H9 (cell line): ENCODE results near the gene KLF11. TPM values are rescaled to one million over a fixed set of nuclear protein-coding genes. Genes with fewer than 3 reads are reported as not detected.
"Not testable (repeated sequence)": the region's sequence is repeated elsewhere in the genome, so short reads cannot be mapped to it uniquely, and the experiment has no call there.

Experiments
- DNase-seq: peaks from one replicate; pipeline ENCODE4 v3.0.0-alpha.2; 2017
- H2AFZ ChIP-seq: one replicate; pipeline ENCODE4 v1.6.1; 2013; ENCODE audit warnings: mild to moderate bottlenecking, low read length, control low read depth, moderate library complexity
- H2AK5ac ChIP-seq: 2 replicates; pipeline ENCODE4 v1.6.1; 2013; ENCODE audit warnings: low read length, control low read depth, mixed read lengths; ENCODE audit not compliant: insufficient read length
- H2BK120ac ChIP-seq: one replicate; pipeline ENCODE4 v1.6.1; 2013; ENCODE audit warnings: low read depth, mild to moderate bottlenecking, low read length, control low read depth, inconsistent platforms; ENCODE audit not compliant: poor library complexity, severe bottlenecking
- H2BK12ac ChIP-seq: 2 replicates; pipeline ENCODE4 v1.6.1; 2013; ENCODE audit warnings: low read length, control low read depth, mixed read lengths, low read depth; ENCODE audit not compliant: insufficient read length
- H2BK15ac ChIP-seq: 2 replicates; pipeline ENCODE4 v1.6.1; 2013; ENCODE audit warnings: low read depth, low read length, control low read depth
- H2BK20ac ChIP-seq: one replicate; pipeline ENCODE4 v1.6.1; 2013; ENCODE audit warnings: low read depth, mild to moderate bottlenecking, low read length, control low read depth, inconsistent platforms; ENCODE audit not compliant: poor library complexity, severe bottlenecking
- H2BK5ac ChIP-seq: 2 replicates; pipeline ENCODE4 v1.6.1; 2013; ENCODE audit warnings: low read length, control low read depth, mixed read lengths; ENCODE audit not compliant: insufficient read length
- H3K14ac ChIP-seq: 2 replicates; pipeline ENCODE4 v1.6.1; 2013; ENCODE audit warnings: low read length, control low read depth; ENCODE audit not compliant: insufficient read depth
- H3K18ac ChIP-seq: 2 replicates; pipeline ENCODE4 v1.6.1; 2013; ENCODE audit warnings: low read depth, mild to moderate bottlenecking, mixed read lengths, low read length, control low read depth; ENCODE audit not compliant: insufficient read length
- H3K23ac ChIP-seq: 2 replicates; pipeline ENCODE4 v1.6.1; 2013; ENCODE audit warnings: low read length, control low read depth, mixed read lengths, low read depth; ENCODE audit not compliant: insufficient read length
- H3K23me2 ChIP-seq: 2 replicates; pipeline ENCODE4 v1.6.1; 2013; ENCODE audit warnings: low read depth, mild to moderate bottlenecking, mixed read lengths, low read length, control low read depth; ENCODE audit not compliant: insufficient read length, poor library complexity, severe bottlenecking
- H3K27ac ChIP-seq: 2 replicates; pipeline ENCODE4 v1.5.1; 2013; ENCODE audit warnings: low read length, control low read depth, mixed read lengths, low read depth; ENCODE audit not compliant: insufficient read length
- H3K27me3 ChIP-seq: 2 replicates; pipeline ENCODE4 v1.6.1; 2013; ENCODE audit warnings: low read length, control low read depth, inconsistent platforms; ENCODE audit not compliant: insufficient read depth
- H3K4ac ChIP-seq: 2 replicates; pipeline ENCODE4 v1.6.1; 2013; ENCODE audit warnings: low read depth, mild to moderate bottlenecking, control low read depth, inconsistent platforms, low read length, moderate library complexity
- H3K4me1 ChIP-seq: 2 replicates; pipeline ENCODE4 v1.6.1; 2013; ENCODE audit warnings: low read length, control low read depth, inconsistent platforms; ENCODE audit not compliant: insufficient read depth
- H3K4me2 ChIP-seq: 2 replicates; pipeline ENCODE4 v1.6.1; 2013; ENCODE audit warnings: low read length, control low read depth, mixed read lengths; ENCODE audit not compliant: insufficient read length, insufficient read depth
- H3K56ac ChIP-seq: 2 replicates; pipeline ENCODE4 v1.6.1; 2013; ENCODE audit warnings: low read depth, mild to moderate bottlenecking, mixed read lengths, low read length, control low read depth; ENCODE audit not compliant: insufficient read length
- H3K79me1 ChIP-seq: 2 replicates; pipeline ENCODE4 v1.6.1; 2013; ENCODE audit warnings: low read depth, mild to moderate bottlenecking, moderate library complexity, low read length, control low read depth, inconsistent platforms; ENCODE audit not compliant: insufficient read depth, poor library complexity, severe bottlenecking
- H3K79me2 ChIP-seq: 2 replicates; pipeline ENCODE4 v1.6.1; 2013; ENCODE audit warnings: low read length, control low read depth, inconsistent platforms; ENCODE audit not compliant: insufficient read depth
- H3K9ac ChIP-seq: 2 replicates; pipeline ENCODE4 v1.6.1; 2013; ENCODE audit warnings: low read length, control low read depth, mixed read lengths; ENCODE audit not compliant: insufficient read length; ENCODE audit errors: extremely low read depth
- H3K9me3 ChIP-seq: one replicate; pipeline ENCODE4 v1.6.1; 2013; ENCODE audit warnings: low read depth, low read length, inconsistent platforms; ENCODE audit not compliant: control insufficient read depth
- H3T11ph ChIP-seq: one replicate; pipeline ENCODE4 v1.6.1; 2013; ENCODE audit warnings: mild to moderate bottlenecking, low read length, control low read depth, inconsistent platforms
- H4K20me1 ChIP-seq: one replicate; pipeline ENCODE4 v1.6.1; 2013; ENCODE audit not compliant: control insufficient read depth, insufficient read length, insufficient read depth
- H4K5ac ChIP-seq: 2 replicates; pipeline ENCODE4 v1.6.1; 2013; ENCODE audit warnings: low read depth, mild to moderate bottlenecking, mixed read lengths, low read length, control low read depth; ENCODE audit not compliant: insufficient read length
- H4K8ac ChIP-seq: replicated peaks from 2 replicates; pipeline ENCODE4 v1.6.1; 2013; ENCODE audit warnings: low read length, control low read depth, mixed read lengths, low read depth; ENCODE audit not compliant: insufficient read length
- H4K91ac ChIP-seq: 2 replicates; pipeline ENCODE4 v1.6.1; 2013; ENCODE audit warnings: low read depth, mild to moderate bottlenecking, moderate library complexity, mixed read lengths, low read length, control low read depth; ENCODE audit not compliant: insufficient read length
- H3K27ac Mint-ChIP-seq, 3 experiments: 2 replicates in 2 of 3; 3 replicates in 1 of 3; pipeline ENCODE4 v1.8.0; 2020 to 2021; ENCODE audit warnings: mixed read lengths in 3 of 3, mild to moderate bottlenecking in 1 of 3, moderate library complexity in 1 of 3
- H3K27me3 Mint-ChIP-seq: 2 replicates; pipeline ENCODE4 v1.8.0; 2021; ENCODE audit warnings: low read depth, mild to moderate bottlenecking, moderate library complexity, mixed read lengths
- H3K36me3 Mint-ChIP-seq, 3 experiments: 2 replicates in 2 of 3; 3 replicates in 1 of 3; pipeline ENCODE4 v1.8.0; 2020 to 2021; ENCODE audit warnings: low read depth in 3 of 3, mixed read lengths in 3 of 3; ENCODE audit not compliant: insufficient read depth in 1 of 3
- H3K4me1 Mint-ChIP-seq, 2 experiments: 2 replicates each; pipeline ENCODE4 v1.8.0; 2020; ENCODE audit warnings: mixed read lengths in 2 of 2
- H3K4me3 Mint-ChIP-seq, 2 experiments: 2 replicates in 1 of 2; 3 replicates in 1 of 2; pipeline ENCODE4 v1.8.0; 2020 to 2021; ENCODE audit warnings: mild to moderate bottlenecking in 2 of 2, mixed read lengths in 2 of 2, moderate library complexity in 1 of 2
- H3K9me3 Mint-ChIP-seq, 2 experiments: 2 replicates in 1 of 2; 3 replicates in 1 of 2; pipeline ENCODE4 v1.8.0; 2020; ENCODE audit warnings: mild to moderate bottlenecking in 2 of 2, mixed read lengths in 2 of 2, moderate library complexity in 1 of 2
- CTCF ChIP-seq: fragments of 200-600 bp; sonication (generic); conservative IDR thresholded peaks from 3 replicates; pipeline ENCODE4 v1.8.0; 2021; ENCODE audit warnings: antibody characterized with exemption, mild to moderate bottlenecking
- WGBS: extraction: QIAGEN DNeasy Blood & Tissue Kit; methylation state at CpG from one replicate; pipeline ENCODE4 v1.1.7; 2013; ENCODE audit warnings: missing lambda C conversion rate, low lambda C conversion rate, mixed read lengths; ENCODE audit not compliant: insufficient read length; ENCODE audit errors: extremely low coverage; 5-methylcytosine and 5-hydroxymethylcytosine counted together
- total RNA-seq: library from RNA; stranded (reverse); gene quantifications from 2 replicates; pipeline ENCODE4 v1.2.1, GENCODE V29; 2021

Gene KLF11
- total RNA-seq, 1 experiment from 2014 or later, result 15.5 TPM

- Histone ChIP-seq H3K4ac (no peak overlapping the region), H2BK5ac (no peak overlapping the region), H3K14ac (no peak overlapping the region; the same call in 1 of the 2 replicates), H2AFZ (no peak overlapping the region), H4K8ac (no peak overlapping the region), H3T11ph (no peak overlapping the region), H3K79me2 (no peaks in the 10 kb centered on the region), H4K20me1 (no peaks in the 10 kb centered on the region), H3K4me2 (no peak overlapping the region), H3K23ac (no peak overlapping the region), H3K79me1 (no peaks in the 10 kb centered on the region), H3K9ac (no peak overlapping the region), H3K18ac (no peak overlapping the region), H2BK120ac (no peak overlapping the region), H3K56ac (no peak overlapping the region), H2BK15ac (no peak overlapping the region), H3K23me2 (no peaks in the 10 kb centered on the region), H3K4me1 (no peaks in the 10 kb centered on the region), H2BK20ac (no peak overlapping the region), H3K27ac (no peak overlapping the region), H2AK5ac (no peak overlapping the region), H2BK12ac (no peak overlapping the region), H3K9me3 (no peaks in the 10 kb centered on the region), H4K91ac (no peak overlapping the region), H3K27me3 (no peaks in the 10 kb centered on the region), H4K5ac (no peak overlapping the region)
- Mint-ChIP-seq H3K4me3 (no peak overlapping the region), H3K36me3 (no peaks in the 10 kb centered on the region), H3K4me1 (peaks cover 0 to 4% of the 10 kb centered on the region in 2 experiments; a peak in 1 of 4 replicates), H3K27me3 (no peaks in the 10 kb centered on the region; the same call in 1 of the 2 replicates), H3K9me3 (no peaks in the 10 kb centered on the region), H3K27ac (0 out of 7 replicates have a peak overlapping the region, but pooled peaks of 1 of the 3 experiments have one; percentile 20)
- WGBS, result no CpG with 5 or more reads among the region's 36 CpGs
- DNase-seq, result no peak
- TF ChIP-seq CTCF, result no peak
These were observed 33.3 kb upstream of the KLF11 start for GRCh38 chr2:10009811-10010781.

DNA sequence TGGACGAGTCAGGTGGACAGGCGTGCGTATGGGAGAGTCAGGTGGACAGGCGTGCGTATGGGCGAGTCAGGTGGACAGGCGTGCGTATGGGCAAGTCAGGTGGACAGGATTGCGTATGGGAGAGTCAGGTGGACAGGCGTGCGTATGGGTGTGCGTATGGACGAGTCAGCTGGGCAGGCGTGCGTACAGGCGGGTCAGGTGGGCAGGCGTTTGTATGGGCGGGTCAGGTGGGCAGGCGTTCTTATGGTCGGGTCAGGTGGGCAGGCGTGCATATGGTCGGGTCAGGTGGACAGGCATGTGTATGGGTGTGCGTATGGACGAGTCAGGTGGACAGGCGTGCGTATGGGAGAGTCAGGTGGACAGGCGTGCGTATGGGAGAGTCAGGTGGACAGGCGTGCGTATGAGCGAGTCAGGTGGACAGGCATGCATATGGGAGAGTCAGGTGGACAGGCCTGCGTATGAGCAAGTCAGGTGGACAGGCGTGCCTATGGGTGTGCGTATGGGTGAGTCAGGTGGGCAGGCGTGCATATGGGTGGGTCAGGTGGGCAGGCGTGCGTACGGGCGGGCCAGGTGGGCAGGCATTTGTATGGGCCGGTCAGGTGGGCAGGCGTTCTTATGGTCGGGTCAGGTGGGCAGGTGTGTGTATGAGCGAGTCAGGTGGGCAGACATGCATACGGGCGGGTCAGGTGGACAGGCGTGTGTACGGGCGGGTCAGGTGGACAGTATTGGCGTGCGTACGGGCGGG lies 32.3 kb upstream of the KLF11 start:
- not testable (repeated sequence) for H2BK15ac ChIP-seq, H3K9me3 ChIP-seq, H3K4me2 ChIP-seq, DNase-seq, H3K23me2 ChIP-seq, H3K14ac ChIP-seq, H3K18ac ChIP-seq, H3T11ph ChIP-seq, H3K4me1 ChIP-seq, H3K79me1 ChIP-seq, H2BK120ac ChIP-seq, H3K27ac ChIP-seq, H3K4ac ChIP-seq, H2AFZ ChIP-seq, H3K36me3 Mint-ChIP-seq, H3K4me1 Mint-ChIP-seq, H4K91ac ChIP-seq, H3K23ac ChIP-seq, H2AK5ac ChIP-seq, H3K56ac ChIP-seq, H2BK20ac ChIP-seq, H3K27ac Mint-ChIP-seq, H3K9me3 Mint-ChIP-seq, H4K8ac ChIP-seq, H4K5ac ChIP-seq, H2BK12ac ChIP-seq, H2BK5ac ChIP-seq, H3K9ac ChIP-seq, H4K20me1 ChIP-seq, H3K27me3 ChIP-seq, H3K4me3 Mint-ChIP-seq, H3K79me2 ChIP-seq, H3K27me3 Mint-ChIP-seq
- WGBS, result no CpG with 5 or more reads among the region's 52 CpGs
